ENCODE measurements around the gene CFH. TPM values are rescaled to one million over a fixed set of nuclear protein-coding genes. Genes with fewer than 3 reads are reported as not detected.
"Not testable (repeated sequence)": the region's sequence is repeated elsewhere in the genome, so short reads cannot be mapped to it uniquely, and the experiment has no call there.

CFH gene
- polyA plus RNA-seq, 4 donors, result 19.5 to 102 (median 57.4) TPM

DNA sequence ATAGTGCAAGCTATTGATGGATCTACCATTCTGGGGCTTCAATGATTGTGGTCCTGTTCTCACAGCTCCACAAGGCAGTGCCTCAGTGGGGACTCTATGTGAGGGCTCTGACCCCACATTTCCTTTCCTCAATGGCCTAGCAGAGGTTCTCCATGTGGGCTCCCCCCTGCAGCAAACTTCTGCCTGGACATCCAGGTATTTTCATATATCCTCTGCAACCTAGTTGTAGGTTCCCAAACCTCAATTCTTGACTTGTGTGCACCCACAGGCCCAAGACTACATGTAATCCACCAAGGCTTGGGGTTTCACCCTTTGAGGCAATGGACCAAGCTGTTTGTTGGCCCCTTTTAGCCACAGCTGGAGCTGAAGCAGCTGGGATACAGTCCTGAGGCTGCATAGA, 86.9 kb downstream of the CFH start:
- no peak for DNase-seq (ENCODE audit: low read depth in 4 of 4, low spot score in 3 of 4)

DNA sequence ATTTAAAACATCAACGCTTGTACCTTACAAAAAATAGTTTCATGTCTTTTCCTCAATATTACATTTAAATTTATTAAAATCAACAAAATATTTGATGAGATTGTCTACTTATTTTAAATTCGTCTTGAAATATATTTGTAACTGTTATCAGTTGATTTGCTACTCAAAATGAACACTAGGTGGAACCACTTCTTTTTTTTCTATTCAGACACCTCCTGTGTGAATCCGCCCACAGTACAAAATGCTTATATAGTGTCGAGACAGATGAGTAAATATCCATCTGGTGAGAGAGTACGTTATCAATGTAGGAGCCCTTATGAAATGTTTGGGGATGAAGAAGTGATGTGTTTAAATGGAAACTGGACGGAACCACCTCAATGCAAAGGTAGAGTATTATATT, 91.4 kb downstream of the CFH start:
- not testable (repeated sequence) for DNase-seq (ENCODE audit: low read depth in 4 of 4, low spot score in 3 of 4)

DNA sequence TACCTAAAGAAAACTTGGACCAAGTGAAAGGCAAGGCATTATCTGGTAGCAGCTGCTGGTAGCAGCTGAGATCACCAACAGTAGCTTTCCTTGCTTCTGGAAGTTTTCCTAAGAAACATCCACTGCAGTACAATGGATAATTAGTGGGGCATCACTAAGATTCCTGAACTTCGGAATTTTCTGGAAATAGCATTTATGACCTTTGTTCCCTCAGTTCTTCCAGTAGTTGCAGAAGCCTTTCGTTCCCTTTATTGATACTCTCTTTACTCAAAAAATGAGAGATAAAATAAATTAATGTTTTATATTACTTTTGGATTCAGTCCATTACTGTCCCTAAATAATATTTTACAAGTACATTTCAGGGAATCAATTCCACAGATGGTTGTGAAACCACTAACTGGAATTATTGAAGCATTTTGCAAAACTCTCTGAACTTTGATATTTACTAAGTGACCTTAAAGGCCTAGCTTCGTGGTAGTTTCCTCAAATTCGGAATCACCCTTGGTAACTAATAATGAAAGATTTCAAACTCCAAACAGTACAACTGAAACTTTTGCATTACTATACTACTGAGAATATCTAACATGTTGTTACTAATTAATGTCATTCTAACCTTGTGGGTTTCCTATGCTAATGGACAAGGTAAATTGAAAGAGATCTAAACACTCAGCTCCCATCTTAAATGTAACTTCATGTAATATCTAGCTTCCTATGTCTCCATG, 113.3 kb downstream of the CFH start:
- not testable (repeated sequence) for DNase-seq (ENCODE audit: low read depth in 4 of 4, low spot score in 3 of 4)

DNA sequence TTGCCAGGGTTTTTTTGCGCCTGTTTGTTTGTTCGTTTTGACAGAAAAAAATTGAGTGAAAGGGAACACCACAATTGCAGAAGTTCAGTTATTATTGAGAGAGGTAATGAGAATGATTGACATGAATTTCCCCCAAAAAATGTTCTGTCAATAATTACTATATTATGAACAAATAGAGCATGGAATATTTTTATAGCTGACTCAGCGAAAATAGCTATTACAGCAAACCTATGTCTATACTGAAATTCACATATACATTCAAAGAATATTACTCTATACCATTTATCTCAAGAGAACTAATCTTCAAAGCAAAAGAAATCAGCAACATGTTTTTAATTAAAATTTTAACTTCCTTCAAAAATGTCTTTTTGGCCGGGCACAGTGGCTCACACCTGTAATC, 118.0 kb downstream of the CFH start:
- DNase-seq (ENCODE audit: low read depth in 4 of 4, low spot score in 3 of 4), result not testable (repeated sequence)

DNA sequence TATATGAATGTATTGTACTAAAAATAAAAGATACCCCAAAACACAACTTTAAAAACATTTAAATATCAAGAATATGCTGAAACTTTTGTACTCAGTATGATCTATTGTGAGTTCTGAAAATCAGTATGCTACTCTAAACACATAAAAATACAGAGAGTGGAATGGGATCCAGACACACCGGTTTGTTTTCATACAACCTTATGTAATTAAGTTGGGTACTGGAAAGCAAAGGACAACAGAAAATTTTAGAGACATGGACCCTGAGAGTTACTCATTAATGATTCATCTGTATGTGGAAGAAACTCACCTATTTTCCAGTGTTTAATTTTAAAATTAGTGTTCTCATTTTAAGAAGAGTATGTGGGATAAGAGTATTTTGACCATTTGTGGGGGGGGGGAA, 121.9 kb downstream of the CFH start:
- no peak for DNase-seq (ENCODE audit: low read depth in 4 of 4, low spot score in 3 of 4)

DNA sequence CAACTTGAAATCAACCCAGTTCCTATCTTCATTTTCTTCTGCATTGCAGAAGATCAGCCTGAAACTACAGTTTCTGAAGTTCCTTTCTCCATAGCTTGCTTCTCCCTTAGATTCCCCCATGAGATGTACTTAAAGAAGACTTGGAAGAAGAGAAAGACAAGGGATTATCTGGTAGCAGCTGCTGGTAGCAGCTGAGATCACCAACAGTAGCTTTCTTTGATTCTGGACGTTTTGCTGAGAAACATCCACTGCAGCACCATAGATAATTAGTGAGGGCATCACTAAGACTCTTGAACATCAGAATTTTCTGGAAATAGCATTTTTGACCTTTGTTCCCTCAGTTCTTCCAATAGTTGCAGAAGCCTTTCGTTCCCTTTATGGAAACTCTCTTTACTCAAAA, 122.3 kb downstream of the CFH start:
- DNase-seq (ENCODE audit: low read depth in 4 of 4, low spot score in 3 of 4), result no peak

DNA sequence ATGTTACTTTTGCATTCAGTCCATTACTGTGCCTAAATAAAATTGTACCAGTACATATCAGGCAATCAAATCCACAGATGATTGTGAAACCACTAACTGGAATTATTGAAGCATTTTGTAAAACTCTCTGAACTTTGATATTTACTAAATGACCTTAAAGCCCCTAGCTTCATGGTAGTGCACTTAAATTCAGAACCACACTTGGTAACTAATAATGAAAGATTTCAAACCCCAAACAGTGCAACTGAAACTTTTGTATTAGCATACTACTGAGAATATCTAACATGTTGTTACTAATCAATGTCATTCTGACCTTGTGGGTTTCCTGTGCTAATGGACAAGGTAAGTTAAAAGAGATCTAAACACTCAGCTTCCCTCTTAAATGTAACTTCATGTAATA, 122.8 kb downstream of the CFH start, which contains the start of gene CFHR3:
TSS of gene CFHR3 (plus strand) at position 238 of the 400 bp plus-strand sequence. CDS start at position 285, 47 bp downstream.
- DNase-seq (ENCODE audit: low read depth in 4 of 4, low spot score in 3 of 4), result no peak

DNA sequence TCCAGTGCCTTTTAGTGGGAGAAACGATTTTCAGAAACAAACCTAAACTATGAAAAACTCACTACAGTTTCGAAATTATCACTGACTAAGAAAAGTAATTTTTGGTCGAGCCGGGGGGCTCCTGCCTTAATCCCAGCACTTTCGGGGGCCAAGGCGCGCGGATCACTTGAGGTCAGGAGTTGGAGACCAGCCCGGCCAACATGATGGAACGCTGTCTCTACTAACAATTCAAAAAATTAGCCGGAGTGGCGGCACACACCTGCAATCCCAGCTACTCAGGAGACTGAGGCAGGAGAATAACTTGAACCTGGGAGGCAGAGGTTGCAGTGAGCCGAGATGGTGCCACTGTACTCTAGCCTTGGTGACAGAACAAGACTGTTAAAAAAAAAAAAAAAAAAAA, 125.8 kb downstream of the CFH start:
- DNase-seq (ENCODE audit: low read depth in 4 of 4, low spot score in 3 of 4), result no peak

DNA sequence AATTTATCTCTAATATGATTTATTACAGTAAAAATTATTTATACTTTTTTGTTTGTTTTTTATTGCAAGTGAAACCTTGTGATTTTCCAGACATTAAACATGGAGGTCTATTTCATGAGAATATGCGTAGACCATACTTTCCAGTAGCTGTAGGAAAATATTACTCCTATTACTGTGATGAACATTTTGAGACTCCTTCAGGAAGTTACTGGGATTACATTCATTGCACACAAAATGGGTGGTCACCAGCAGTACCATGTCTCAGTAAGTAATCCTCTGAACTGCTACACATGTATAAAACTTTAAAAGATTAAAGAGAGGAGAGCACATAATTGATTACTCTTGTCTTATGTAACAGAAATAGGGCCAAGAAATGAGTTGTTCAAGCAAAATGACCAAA, 127.2 kb downstream of the CFH start:
- no peak for DNase-seq (ENCODE audit: low read depth in 4 of 4, low spot score in 3 of 4)

DNA sequence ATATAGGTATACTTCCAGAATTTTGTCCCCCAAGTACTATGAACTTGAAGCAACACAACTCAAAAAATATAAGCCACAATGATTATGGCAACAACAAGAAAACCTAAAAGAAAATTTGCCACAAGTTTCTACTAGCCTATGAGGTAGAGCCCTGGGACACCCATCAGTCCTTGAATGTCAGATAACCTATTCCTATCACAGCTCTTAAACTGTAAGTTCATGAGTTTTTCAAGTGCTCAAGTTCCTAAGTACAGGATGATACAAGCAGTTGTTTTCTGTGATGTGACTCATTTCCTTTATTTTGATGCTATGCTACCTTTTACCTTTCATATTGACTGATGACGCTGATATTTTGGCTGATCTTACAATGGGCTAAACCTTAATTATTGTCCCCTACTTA, 139.4 kb downstream of the CFH start:
- DNase-seq (ENCODE audit: low read depth in 4 of 4, low spot score in 3 of 4), result not testable (repeated sequence)

DNA sequence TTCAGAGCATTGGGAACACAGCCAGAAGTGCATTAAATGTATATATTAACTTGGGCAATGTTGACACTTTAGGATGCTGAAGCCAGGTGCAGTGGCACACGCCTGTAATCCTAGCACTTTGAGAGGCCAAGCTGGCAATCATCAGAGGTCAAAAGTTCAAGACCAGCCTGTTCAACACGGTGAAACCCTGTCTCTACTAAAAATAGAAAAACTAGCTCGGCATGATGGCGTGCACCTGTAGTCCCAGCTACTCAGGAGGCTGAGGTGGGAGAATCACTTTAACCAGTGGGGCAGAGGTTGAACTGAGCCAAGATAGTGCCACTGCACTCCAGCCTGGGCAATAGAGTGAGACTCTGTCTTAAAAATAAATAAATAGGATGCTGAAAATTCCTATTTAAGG, 142.3 kb downstream of the CFH start:
- DNase-seq (ENCODE audit: low read depth in 4 of 4, low spot score in 3 of 4), result not testable (repeated sequence)

Other genes with a start within 250 kb of the CFH start
- gene KCNT2, start 43.6 kb upstream of the CFH start, polyA plus RNA-seq (ENCODE audit: insufficient read length in 4 of 4), result 10 to 100 TPM in 3 of 4 donors, 1 to 10 TPM in 1; 8.0 to 13.9 (median 12.0) TPM
- gene CFHR3, start 122.8 kb downstream of the CFH start, polyA plus RNA-seq (ENCODE audit: insufficient read length in 4 of 4), result 1 to 10 TPM in 1 of 4 donors, under 1 TPM in 3; 0.26 to 1.1 (median 0.47) TPM
- 1 to 10 TPM in 1 of 4 donors, under 1 TPM in 1, not detected in 2; 0.60 to 3.7 TPM for gene CFHR1, start 167.7 kb downstream of the CFH start, polyA plus RNA-seq (ENCODE audit: insufficient read length in 4 of 4)
- under 1 TPM in 1 of 4 donors, not detected in 3; 0.07 TPM for gene CFHR4, start 236.0 kb downstream of the CFH start, polyA plus RNA-seq (ENCODE audit: insufficient read length in 4 of 4)